ENCODE measurements around the gene MYT1.
"Not testable (repeated sequence)": the region's sequence is repeated elsewhere in the genome, so short reads cannot be mapped to it uniquely, and the experiment has no call there.

Gene MYT1

GRCh38 chr20:64229507-64230061 lies 65.3 kb downstream of the MYT1 start:
- no peak for DNase-seq (ENCODE audit: low read depth)

- DNase-seq (ENCODE audit: low read depth), result no peak
Observed at GRCh38 chr20:64230461-64231145, 66.4 kb downstream of the MYT1 start.

- DNase-seq (ENCODE audit: low read depth), result no peak
Observed at GRCh38 chr20:64231621-64232550, 67.6 kb downstream of the MYT1 start.

GRCh38 chr20:64232794-64233193 lies 68.5 kb downstream of the MYT1 start:
- no peak for DNase-seq (ENCODE audit: low read depth)

GRCh38 chr20:64233725-64234124 lies 69.5 kb downstream of the MYT1 start:
- no peak for DNase-seq (ENCODE audit: low read depth)

GRCh38 chr20:64234291-64234791 lies 70.1 kb downstream of the MYT1 start:
- DNase-seq (ENCODE audit: low read depth), result no peak

- not testable (repeated sequence) for DNase-seq (ENCODE audit: low read depth)
Observed at GRCh38 chr20:64234921-64235565, 70.8 kb downstream of the MYT1 start.

GRCh38 chr20:64236137-64237088 lies 72.2 kb downstream of the MYT1 start:
- DNase-seq (ENCODE audit: low read depth), result no peak

- no peak for DNase-seq (ENCODE audit: low read depth)
Observed at GRCh38 chr20:64237316-64237715, 73.1 kb downstream of the MYT1 start.

GRCh38 chr20:64238115-64238825 lies 74.0 kb downstream of the MYT1 start:
- DNase-seq (ENCODE audit: low read depth), result no peak

GRCh38 chr20:64238851-64239387 lies 74.7 kb downstream of the MYT1 start:
- DNase-seq (ENCODE audit: low read depth), result no peak

GRCh38 chr20:64239449-64240242 lies 75.4 kb downstream of the MYT1 start:
- no peak for DNase-seq (ENCODE audit: low read depth)

GRCh38 chr20:64240243-64241015 lies 76.2 kb downstream of the MYT1 start:
- no peak for DNase-seq (ENCODE audit: low read depth)

GRCh38 chr20:64241061-64241460 lies 76.8 kb downstream of the MYT1 start:
- DNase-seq (ENCODE audit: low read depth), result no peak

GRCh38 chr20:64242003-64242796 lies 77.9 kb downstream of the MYT1 start:
- DNase-seq (ENCODE audit: low read depth), result no peak

GRCh38 chr20:64242797-64243475 lies 78.7 kb downstream of the MYT1 start:
- DNase-seq (ENCODE audit: low read depth), result no peak

- no peak for DNase-seq (ENCODE audit: low read depth)
Observed at GRCh38 chr20:64244281-64244805, 80.1 kb downstream of the MYT1 start.

Measured in T follicular helper cell (primary cell).